Lower leg skin (tissue), 3 donors: Measurements from ENCODE around the gene NKD2.

Experiments used
- POLR2A ChIP-seq, 2 donors: fragments of 450-650 bp; IDR thresholded peaks; one replicate each; pipeline ENCODE4 v1.6.1; 2016 to 2017; ENCODE audit warnings: antibody characterized with exemption in 2 of 2, mild to moderate bottlenecking in 1 of 2, moderate library complexity in 1 of 2
- TF ChIP-seq, protein P1 (sequence below), 3 donors: fragments of 450-650 bp; IDR thresholded peaks; one replicate each; pipeline ENCODE4 v1.5.1; 2016; ENCODE audit warnings: antibody characterized with exemption in 3 of 3, mild to moderate bottlenecking in 3 of 3, moderate library complexity in 2 of 3

DNA sequence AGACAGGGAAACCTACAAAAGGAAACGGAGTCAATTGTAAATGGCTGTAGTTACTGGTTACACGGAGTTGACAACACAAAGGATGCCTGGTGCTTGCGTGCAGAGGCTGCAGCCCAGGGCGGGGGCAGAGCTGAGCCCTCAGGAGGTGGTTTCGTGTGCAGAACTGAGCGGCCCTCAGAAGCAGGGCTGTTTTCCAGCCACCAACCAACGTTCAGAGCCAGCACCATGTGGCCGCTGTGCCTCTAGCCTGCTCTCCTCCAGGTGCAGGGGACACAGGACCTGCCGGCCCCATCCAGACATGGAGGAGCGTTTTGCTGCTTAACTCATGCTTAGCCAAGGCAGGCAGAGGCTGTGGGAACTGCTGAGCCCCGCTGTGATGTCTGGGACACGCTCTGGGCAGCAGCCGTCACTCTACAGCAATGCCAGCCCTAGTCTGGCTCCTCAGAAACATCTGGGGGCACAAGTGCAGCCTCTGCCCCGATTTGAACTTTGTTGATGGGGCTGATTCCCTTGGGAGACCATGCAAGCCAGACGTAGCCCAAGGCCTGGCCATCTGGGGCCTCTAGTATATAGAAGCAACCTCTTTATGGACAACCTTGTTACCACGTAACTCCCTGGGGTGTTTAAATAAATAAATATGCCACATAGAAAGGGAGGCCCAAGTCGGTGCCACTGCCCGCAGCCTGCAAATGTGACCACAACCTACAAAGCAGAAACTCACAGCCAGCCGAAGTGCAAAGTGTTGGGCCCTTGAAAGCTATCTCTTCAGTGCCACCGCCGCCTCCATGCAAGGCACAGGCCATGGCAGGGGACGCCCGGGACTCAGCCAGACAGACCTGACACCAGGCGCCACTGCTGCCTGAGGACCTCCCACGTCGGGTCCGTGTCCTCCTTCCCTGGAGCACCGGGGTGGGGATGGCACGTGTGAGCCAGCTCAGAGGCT, 42.1 kb downstream of the NKD2 start:
- TF ChIP-seq, protein P1, sequence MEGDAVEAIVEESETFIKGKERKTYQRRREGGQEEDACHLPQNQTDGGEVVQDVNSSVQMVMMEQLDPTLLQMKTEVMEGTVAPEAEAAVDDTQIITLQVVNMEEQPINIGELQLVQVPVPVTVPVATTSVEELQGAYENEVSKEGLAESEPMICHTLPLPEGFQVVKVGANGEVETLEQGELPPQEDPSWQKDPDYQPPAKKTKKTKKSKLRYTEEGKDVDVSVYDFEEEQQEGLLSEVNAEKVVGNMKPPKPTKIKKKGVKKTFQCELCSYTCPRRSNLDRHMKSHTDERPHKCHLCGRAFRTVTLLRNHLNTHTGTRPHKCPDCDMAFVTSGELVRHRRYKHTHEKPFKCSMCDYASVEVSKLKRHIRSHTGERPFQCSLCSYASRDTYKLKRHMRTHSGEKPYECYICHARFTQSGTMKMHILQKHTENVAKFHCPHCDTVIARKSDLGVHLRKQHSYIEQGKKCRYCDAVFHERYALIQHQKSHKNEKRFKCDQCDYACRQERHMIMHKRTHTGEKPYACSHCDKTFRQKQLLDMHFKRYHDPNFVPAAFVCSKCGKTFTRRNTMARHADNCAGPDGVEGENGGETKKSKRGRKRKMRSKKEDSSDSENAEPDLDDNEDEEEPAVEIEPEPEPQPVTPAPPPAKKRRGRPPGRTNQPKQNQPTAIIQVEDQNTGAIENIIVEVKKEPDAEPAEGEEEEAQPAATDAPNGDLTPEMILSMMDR (IDR thresholded peaks at IDR 0.05), result no peak
- no peak for TF ChIP-seq POLR2A (IDR thresholded peaks at IDR 0.05)
